ENCODE measurements around the gene LEMD1.

Gene LEMD1

GRCh38 chr1:205446828-205447227 is 25.0 kb upstream of the LEMD1 start:
- H3K4me3 ChIP-seq (replicated peaks; ENCODE audit: low read depth, low read length), result no peak overlapping the region
- TF ChIP-seq CTCF (IDR thresholded peaks at IDR 0.05; ENCODE audit: low read length, missing control alignments), result no peak
- peak; percentile 82 for DNase-seq (ENCODE audit: low read depth)

- no peak for TF ChIP-seq CTCF (IDR thresholded peaks at IDR 0.05; ENCODE audit: low read length, missing control alignments)
- DNase-seq (ENCODE audit: low read depth), result no peak
- no peak overlapping the region for H3K4me3 ChIP-seq (replicated peaks; ENCODE audit: low read depth, low read length)
These were observed 23.7 kb upstream of the LEMD1 start for GRCh38 chr1:205445646-205445935.

GRCh38 chr1:205444931-205445645 is 23.2 kb upstream of the LEMD1 start:
- no peak for TF ChIP-seq CTCF (IDR thresholded peaks at IDR 0.05; ENCODE audit: low read length, missing control alignments)
- peak; percentile 32 for DNase-seq (ENCODE audit: low read depth)
- H3K4me3 ChIP-seq (replicated peaks; ENCODE audit: low read depth, low read length), result no peak overlapping the region

GRCh38 chr1:205444300-205444930 is 22.6 kb upstream of the LEMD1 start:
- no peak for TF ChIP-seq CTCF (IDR thresholded peaks at IDR 0.05; ENCODE audit: low read length, missing control alignments)
- no peak for DNase-seq (ENCODE audit: low read depth)
- H3K4me3 ChIP-seq (replicated peaks; ENCODE audit: low read depth, low read length), result no peak overlapping the region

GRCh38 chr1:205443585-205444299 is 21.9 kb upstream of the LEMD1 start:
- no peak overlapping the region for H3K4me3 ChIP-seq (replicated peaks; ENCODE audit: low read depth, low read length)
- no peak for DNase-seq (ENCODE audit: low read depth)
- TF ChIP-seq CTCF (IDR thresholded peaks at IDR 0.05; ENCODE audit: low read length, missing control alignments), result no peak

GRCh38 chr1:205442051-205442725 is 20.3 kb upstream of the LEMD1 start:
- TF ChIP-seq CTCF (IDR thresholded peaks at IDR 0.05; ENCODE audit: low read length, missing control alignments), result no peak
- DNase-seq (ENCODE audit: low read depth), result no peak
- H3K4me3 ChIP-seq (replicated peaks; ENCODE audit: low read depth, low read length), result no peak overlapping the region

Data from fibroblast of pulmonary artery (primary cell).